ENCODE measurements around the gene REELD1. TPM values are rescaled to one million over a fixed set of nuclear protein-coding genes. Genes with fewer than 3 reads are reported as not detected.

The REELD1 gene
- polyA plus RNA-seq, 1 donor from 2014 or later, result not detected

GRCh38 chr4:146212781-146213180 is 1.6 kb upstream of the REELD1 start:
- Histone ChIP-seq H3K9me3 (ENCODE audit: low read length) (no peaks in the 10 kb centered on the region), H3K79me2 (replicated peaks; ENCODE audit: insufficient read depth, low read length) (no peaks in the 10 kb centered on the region), H2AFZ (ENCODE audit: low read depth, low read length) (no peak overlapping the region), H3K27ac (ENCODE audit: low read length) (no peak overlapping the region), H3F3A (ENCODE audit: insufficient read depth, low read length, poor library complexity, severe bottlenecking) (no peaks in the 10 kb centered on the region), H3K27me3 (ENCODE audit: insufficient read depth, low read depth, low read length) (no peaks in the 10 kb centered on the region), H3K9ac (ENCODE audit: low read length) (no peak overlapping the region), H3K36me3 (ENCODE audit: insufficient read depth, low read length) (no peaks in the 10 kb centered on the region), H3K4me3 (ENCODE audit: low read length) (no peak overlapping the region), H4K20me1 (ENCODE audit: insufficient read depth) (no peaks in the 10 kb centered on the region), H3K9me2 (ENCODE audit: insufficient read depth, low read length) (no peaks in the 10 kb centered on the region), H3K4me2 (ENCODE audit: low read length) (no peak overlapping the region)
- TF ChIP-seq POLR2AphosphoS5 (IDR thresholded peaks at IDR 0.05) (no peak), MXI1 (conservative IDR thresholded peaks at IDR 0.05; ENCODE audit: poor library complexity, severe bottlenecking) (no peak)

- no peaks in the 10 kb centered on the region for H3K36me3 ChIP-seq (ENCODE audit: insufficient read depth, low read length)
- TF ChIP-seq POLR2AphosphoS5 (IDR thresholded peaks at IDR 0.05) (no peak), TAF1 (IDR thresholded peaks at IDR 0.05; ENCODE audit: low read depth) (no peak), EZH2 (IDR thresholded peaks at IDR 0.05; ENCODE audit: borderline replicate concordance, insufficient read depth, low read length, poor library complexity, severe bottlenecking) (no peak), MXI1 (conservative IDR thresholded peaks at IDR 0.05; ENCODE audit: poor library complexity, severe bottlenecking) (no peak), EP300 (conservative IDR thresholded peaks at IDR 0.05; ENCODE audit: poor library complexity, severe bottlenecking) (no peak)
- TF ChIP-seq, protein P1, sequence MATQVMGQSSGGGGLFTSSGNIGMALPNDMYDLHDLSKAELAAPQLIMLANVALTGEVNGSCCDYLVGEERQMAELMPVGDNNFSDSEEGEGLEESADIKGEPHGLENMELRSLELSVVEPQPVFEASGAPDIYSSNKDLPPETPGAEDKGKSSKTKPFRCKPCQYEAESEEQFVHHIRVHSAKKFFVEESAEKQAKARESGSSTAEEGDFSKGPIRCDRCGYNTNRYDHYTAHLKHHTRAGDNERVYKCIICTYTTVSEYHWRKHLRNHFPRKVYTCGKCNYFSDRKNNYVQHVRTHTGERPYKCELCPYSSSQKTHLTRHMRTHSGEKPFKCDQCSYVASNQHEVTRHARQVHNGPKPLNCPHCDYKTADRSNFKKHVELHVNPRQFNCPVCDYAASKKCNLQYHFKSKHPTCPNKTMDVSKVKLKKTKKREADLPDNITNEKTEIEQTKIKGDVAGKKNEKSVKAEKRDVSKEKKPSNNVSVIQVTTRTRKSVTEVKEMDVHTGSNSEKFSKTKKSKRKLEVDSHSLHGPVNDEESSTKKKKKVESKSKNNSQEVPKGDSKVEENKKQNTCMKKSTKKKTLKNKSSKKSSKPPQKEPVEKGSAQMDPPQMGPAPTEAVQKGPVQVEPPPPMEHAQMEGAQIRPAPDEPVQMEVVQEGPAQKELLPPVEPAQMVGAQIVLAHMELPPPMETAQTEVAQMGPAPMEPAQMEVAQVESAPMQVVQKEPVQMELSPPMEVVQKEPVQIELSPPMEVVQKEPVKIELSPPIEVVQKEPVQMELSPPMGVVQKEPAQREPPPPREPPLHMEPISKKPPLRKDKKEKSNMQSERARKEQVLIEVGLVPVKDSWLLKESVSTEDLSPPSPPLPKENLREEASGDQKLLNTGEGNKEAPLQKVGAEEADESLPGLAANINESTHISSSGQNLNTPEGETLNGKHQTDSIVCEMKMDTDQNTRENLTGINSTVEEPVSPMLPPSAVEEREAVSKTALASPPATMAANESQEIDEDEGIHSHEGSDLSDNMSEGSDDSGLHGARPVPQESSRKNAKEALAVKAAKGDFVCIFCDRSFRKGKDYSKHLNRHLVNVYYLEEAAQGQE (IDR thresholded peaks at IDR 0.05; ENCODE audit: borderline replicate concordance), result no peak
- TF ChIP-seq, protein P2, sequence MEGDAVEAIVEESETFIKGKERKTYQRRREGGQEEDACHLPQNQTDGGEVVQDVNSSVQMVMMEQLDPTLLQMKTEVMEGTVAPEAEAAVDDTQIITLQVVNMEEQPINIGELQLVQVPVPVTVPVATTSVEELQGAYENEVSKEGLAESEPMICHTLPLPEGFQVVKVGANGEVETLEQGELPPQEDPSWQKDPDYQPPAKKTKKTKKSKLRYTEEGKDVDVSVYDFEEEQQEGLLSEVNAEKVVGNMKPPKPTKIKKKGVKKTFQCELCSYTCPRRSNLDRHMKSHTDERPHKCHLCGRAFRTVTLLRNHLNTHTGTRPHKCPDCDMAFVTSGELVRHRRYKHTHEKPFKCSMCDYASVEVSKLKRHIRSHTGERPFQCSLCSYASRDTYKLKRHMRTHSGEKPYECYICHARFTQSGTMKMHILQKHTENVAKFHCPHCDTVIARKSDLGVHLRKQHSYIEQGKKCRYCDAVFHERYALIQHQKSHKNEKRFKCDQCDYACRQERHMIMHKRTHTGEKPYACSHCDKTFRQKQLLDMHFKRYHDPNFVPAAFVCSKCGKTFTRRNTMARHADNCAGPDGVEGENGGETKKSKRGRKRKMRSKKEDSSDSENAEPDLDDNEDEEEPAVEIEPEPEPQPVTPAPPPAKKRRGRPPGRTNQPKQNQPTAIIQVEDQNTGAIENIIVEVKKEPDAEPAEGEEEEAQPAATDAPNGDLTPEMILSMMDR (IDR thresholded peaks at IDR 0.05; ENCODE audit: poor library complexity, severe bottlenecking), result no peak
- no peak overlapping the region for H3K4me3 ChIP-seq (ENCODE audit: low read length)
- no peaks in the 10 kb centered on the region for H3K27me3 ChIP-seq (ENCODE audit: insufficient read depth, low read depth, low read length)
- H3K9me3 ChIP-seq (ENCODE audit: low read length), result no peaks in the 10 kb centered on the region
- H3K4me2 ChIP-seq (ENCODE audit: low read length), result no peak overlapping the region
- no peaks in the 10 kb centered on the region for H3K9me2 ChIP-seq (ENCODE audit: insufficient read depth, low read length)
- no peak overlapping the region for H3K9ac ChIP-seq (ENCODE audit: low read length)
- no peaks in the 10 kb centered on the region for H4K20me1 ChIP-seq (ENCODE audit: insufficient read depth)
- H3K79me2 ChIP-seq (replicated peaks; ENCODE audit: insufficient read depth, low read length), result no peaks in the 10 kb centered on the region
- H3F3A ChIP-seq (ENCODE audit: insufficient read depth, low read length, poor library complexity, severe bottlenecking), result no peaks in the 10 kb centered on the region
- H2AFZ ChIP-seq (ENCODE audit: low read depth, low read length), result no peak overlapping the region
- no peak overlapping the region for H3K27ac ChIP-seq (ENCODE audit: low read length)
These were observed 8.0 kb downstream of the REELD1 start for GRCh38 chr4:146222313-146222712.

GRCh38 chr4:146224326-146224966 is 10.1 kb downstream of the REELD1 start:
- no peaks in the 10 kb centered on the region for H3K9me3 ChIP-seq (ENCODE audit: low read length)
- no peak overlapping the region for H3K9ac ChIP-seq (ENCODE audit: low read length)
- no peak overlapping the region for H3K27ac ChIP-seq (ENCODE audit: low read length)
- no peaks in the 10 kb centered on the region for H3F3A ChIP-seq (ENCODE audit: insufficient read depth, low read length, poor library complexity, severe bottlenecking)
- TF ChIP-seq EZH2 (IDR thresholded peaks at IDR 0.05; ENCODE audit: borderline replicate concordance, insufficient read depth, low read length, poor library complexity, severe bottlenecking), result no peak
- TF ChIP-seq POLR2AphosphoS5 (IDR thresholded peaks at IDR 0.05), result no peak
- no peak for TF ChIP-seq RAD21 (conservative IDR thresholded peaks at IDR 0.05)
- TF ChIP-seq EP300 (conservative IDR thresholded peaks at IDR 0.05; ENCODE audit: poor library complexity, severe bottlenecking), result no peak
- TF ChIP-seq SMC3 (conservative IDR thresholded peaks at IDR 0.05; ENCODE audit: poor library complexity), result no peak
- no peak for TF ChIP-seq MXI1 (conservative IDR thresholded peaks at IDR 0.05; ENCODE audit: poor library complexity, severe bottlenecking)
- no peak for TF ChIP-seq TAF1 (IDR thresholded peaks at IDR 0.05; ENCODE audit: low read depth)
- TF ChIP-seq, protein P2 (IDR thresholded peaks at IDR 0.05; ENCODE audit: poor library complexity, severe bottlenecking), result no peak
- TF ChIP-seq, protein P1 (IDR thresholded peaks at IDR 0.05; ENCODE audit: borderline replicate concordance), result no peak
- H3K9me2 ChIP-seq (ENCODE audit: insufficient read depth, low read length), result no peaks in the 10 kb centered on the region
- H2AFZ ChIP-seq (ENCODE audit: low read depth, low read length), result no peak overlapping the region
- no peaks in the 10 kb centered on the region for H3K27me3 ChIP-seq (ENCODE audit: insufficient read depth, low read depth, low read length)
- no peaks in the 10 kb centered on the region for H4K20me1 ChIP-seq (ENCODE audit: insufficient read depth)
- H3K79me2 ChIP-seq (replicated peaks; ENCODE audit: insufficient read depth, low read length), result no peaks in the 10 kb centered on the region
- H3K36me3 ChIP-seq (ENCODE audit: insufficient read depth, low read length), result no peaks in the 10 kb centered on the region
- no peak overlapping the region for H3K4me2 ChIP-seq (ENCODE audit: low read length)
- no peak overlapping the region for H3K4me3 ChIP-seq (ENCODE audit: low read length)
